HCT116 (cell line): ENCODE data around the gene EFCAB5. TPM values are rescaled to one million over a fixed set of nuclear protein-coding genes. Genes with fewer than 3 reads are reported as not detected.

Experiments
- ATAC-seq: fragments of 200-7000 bp; cut with Tn5 transposase; 2 replicates; pipeline ENCODE4 v1.9.1; 2020; ENCODE audit warnings: mild to moderate bottlenecking, moderate library complexity
- BruUV-seq: library from RNA; stranded (reverse); fragments of 400-500 nt; replicated peaks from 2 replicates; lab custom pipeline; 2021; lab: Mats Ljungman, UMichigan
- CTCF ChIA-PET: fragments of 300-600 bp; sonication (Branson Sonifier 250); formaldehyde crosslinking; loops from one replicate; lab custom pipeline; 2021; ENCODE audit warnings: antibody characterized with exemption; lab: Charles Lee
- POLR2A ChIA-PET: fragments of 300-600, 350-600 bp; sonication (Branson Sonifier 250); formaldehyde crosslinking; loops from one replicate; lab custom pipeline; 2021; ENCODE audit warnings: antibody characterized with exemption; lab: Charles Lee
- RAD21 ChIA-PET, 2 experiments: fragments of 300-600 bp; sonication (Branson Sonifier 250); formaldehyde crosslinking; loops; one replicate each; lab custom pipeline; 2023; ENCODE audit warnings: low total read pairs in 2 of 2; ENCODE audit not compliant: uncharacterized antibody in 2 of 2, unreplicated experiment in 2 of 2, low non-redundant PET in 1 of 2; lab: Charles Lee
- DNase-seq: peaks from one replicate; pipeline ENCODE4 v3.0.0-alpha.2; 2010; ENCODE audit warnings: low read depth, low spot score
- H2AFZ ChIP-seq: fragments of 200-600 bp; shearing (Covaris generic), sonication (generic); 2 replicates; pipeline ENCODE4 v1.6.1; 2017; ENCODE audit warnings: low read depth, mixed run types, mixed read lengths, antibody characterized with exemption, low read length; ENCODE audit not compliant: poor library complexity, severe bottlenecking
- H3K27ac ChIP-seq: 2 replicates; pipeline ENCODE4 v1.5.1; 2012; ENCODE audit warnings: low read depth, low read length
- H3K27me3 ChIP-seq: fragments of 200-600 bp; sonication (generic); 2 replicates; pipeline ENCODE4 v1.6.1; 2016; ENCODE audit warnings: mixed run types, low read length, mixed read lengths; ENCODE audit not compliant: insufficient read depth
- H3K36me3 ChIP-seq, 2 experiments: fragments of 200-500 bp in 1 of 2; fragments of 200-600 bp in 1 of 2; sonication (Bioruptor generic) in 1 of 2; sonication (generic) in 1 of 2; 2 replicates each; pipeline versions ENCODE4 v1.5.1 to v1.6.1; 2014 to 2016; ENCODE audit warnings: low read length in 2 of 2, inconsistent platforms in 1 of 2, mixed read lengths in 1 of 2, mixed run types in 1 of 2; ENCODE audit not compliant: insufficient read depth in 2 of 2, control insufficient read depth in 1 of 2
- H3K4me1 ChIP-seq, 2 experiments: fragments of 200-600 bp in 1 of 2; sonication (generic) in 1 of 2; 2 replicates each; pipeline versions ENCODE4 v1.5.1 to v1.6.1; 2012 to 2017; ENCODE audit warnings: low read length in 2 of 2, inconsistent platforms in 1 of 2, mild to moderate bottlenecking in 1 of 2, mixed read lengths in 1 of 2, mixed run types in 1 of 2, moderate library complexity in 1 of 2; ENCODE audit not compliant: insufficient read depth in 2 of 2, control insufficient read depth in 1 of 2
- H3K4me2 ChIP-seq: fragments of 200-600 bp; sonication (generic); 2 replicates; pipeline ENCODE4 v1.6.1; 2017; ENCODE audit warnings: mixed run types, low read length, mixed read lengths
- H3K4me3 ChIP-seq, 2 experiments: fragments of 200-600 bp in 1 of 2; sonication (generic) in 1 of 2; replicated peaks in 1 of 2; 2 replicates each; pipeline ENCODE4 v1.5.1; 2011 to 2016; ENCODE audit warnings: low read length in 2 of 2, control low read depth in 1 of 2, low read depth in 1 of 2, mild to moderate bottlenecking in 1 of 2, mixed read lengths in 1 of 2, mixed run types in 1 of 2
- H3K79me2 ChIP-seq: fragments of 200-600 bp; sonication (generic); 2 replicates; pipeline ENCODE4 v1.6.1; 2017; ENCODE audit warnings: mild to moderate bottlenecking, mixed run types, low read length, moderate library complexity, mixed read lengths; ENCODE audit not compliant: insufficient read depth
- H3K9ac ChIP-seq: fragments of 200-600 bp; sonication (generic); 2 replicates; pipeline ENCODE4 v1.6.1; 2016; ENCODE audit warnings: low read length, mixed read lengths
- H3K9me2 ChIP-seq: fragments of 200-600 bp; sonication (generic), shearing (Covaris generic); 2 replicates; pipeline ENCODE4 v1.6.1; 2017; ENCODE audit warnings: mixed run types, mild to moderate bottlenecking, moderate library complexity; ENCODE audit not compliant: insufficient read depth
- H3K9me3 ChIP-seq, 2 experiments: fragments of 200-500 bp in 1 of 2; fragments of 200-600 bp in 1 of 2; sonication (Bioruptor generic) in 1 of 2; sonication (generic) in 1 of 2; 2 replicates each; pipeline ENCODE4 v1.6.1; 2014 to 2017; ENCODE audit warnings: low read length in 2 of 2, mixed read lengths in 2 of 2, inconsistent platforms in 1 of 2, low read depth in 1 of 2, mild to moderate bottlenecking in 1 of 2, mixed run types in 1 of 2, moderate library complexity in 1 of 2; ENCODE audit not compliant: control insufficient read depth in 1 of 2, insufficient read depth in 1 of 2
- H4K20me1 ChIP-seq: fragments of 200-600 bp; sonication (generic), shearing (Covaris generic); 2 replicates; pipeline ENCODE4 v1.6.1; 2017; ENCODE audit warnings: mixed run types, mild to moderate bottlenecking, moderate library complexity; ENCODE audit not compliant: insufficient read depth
- CTCF ChIP-seq, 3 experiments: fragments of 200-600 bp in 1 of 3; sonication (generic) in 1 of 3; IDR thresholded peaks in 2 of 3; conservative IDR thresholded peaks in 1 of 3; 2 replicates each; pipeline ENCODE4 v1.5.1; 2012 to 2017; ENCODE audit warnings: low read depth in 2 of 3, low read length in 2 of 3, antibody characterized with exemption in 1 of 3, borderline replicate concordance in 1 of 3, control low read depth in 1 of 3, mild to moderate bottlenecking in 1 of 3, mixed read lengths in 1 of 3, mixed run types in 1 of 3, moderate library complexity in 1 of 3; ENCODE audit not compliant: insufficient read depth in 1 of 3
- ELF1 ChIP-seq: IDR thresholded peaks from 2 replicates; pipeline ENCODE4 v1.6.1; 2012; ENCODE audit warnings: low read depth, borderline replicate concordance
- EZH2 ChIP-seq: fragments of 200-600 bp; sonication (generic); IDR thresholded peaks from 2 replicates; pipeline ENCODE4 v1.6.1; 2017; ENCODE audit warnings: antibody characterized with exemption, mixed run types
- POLR2A ChIP-seq: IDR thresholded peaks from 2 replicates; pipeline ENCODE4 v1.7.0; 2011; ENCODE audit warnings: borderline replicate concordance; ENCODE audit not compliant: insufficient read depth, insufficient read length; ENCODE audit errors: extremely low read depth
- RAD21 ChIP-seq: IDR thresholded peaks from 2 replicates; pipeline ENCODE4 v1.6.1; 2012; ENCODE audit warnings: low read depth, mild to moderate bottlenecking
- ZFX ChIP-seq: fragments of 450-650 bp; IDR thresholded peaks from 2 replicates; pipeline ENCODE4 v1.6.1; 2017
- intact Hi-C: fragments of 100-400 bp; cut with micrococcal nuclease; formaldehyde crosslinking; loops from 2 replicates; pipeline ENCODE4 v1.10.0; 2022
- total RNA-seq: library from RNA; stranded (reverse); gene quantifications from one replicate; pipeline ENCODE4 v1.2.1, GENCODE V29; 2021; ENCODE audit not compliant: unreplicated experiment

EFCAB5 gene
- total RNA-seq, 1 experiment from 2014 or later: 0.17 TPM

- POLR2A ChIA-PET: no interaction called here
These were observed 38.8 kb downstream of the EFCAB5 start for GRCh38 chr17:29980261-29980660.

GRCh38 chr17:29982991-29983653 is 41.7 kb downstream of the EFCAB5 start:
- no peak overlapping the region for H3K4me3 ChIP-seq
- H2AFZ ChIP-seq: no peak overlapping the region
- no peaks in the 10 kb centered on the region for H3K36me3 ChIP-seq
- no peaks in the 10 kb centered on the region for H3K9me2 ChIP-seq
- no peaks in the 10 kb centered on the region for H3K4me1 ChIP-seq
- no peaks in the 10 kb centered on the region for H4K20me1 ChIP-seq
- ChIA-PET RAD21 (no interaction called here), CTCF (no interaction called here), POLR2A (no interaction called here)
- TF ChIP-seq POLR2A (no peak), ELF1 (no peak)
- H3K4me2 ChIP-seq: no peak overlapping the region
- no peaks in the 10 kb centered on the region for H3K79me2 ChIP-seq
- no peak overlapping the region for H3K27ac ChIP-seq
- peaks cover 0 to 3% of the 10 kb centered on the region in 2 experiments; a peak in 1 of 4 replicates for H3K9me3 ChIP-seq
- ATAC-seq: no peak
- intact Hi-C loops: no loop called here
- BruUV-seq: no TSS peak
- DNase-seq: no peak
- no peak overlapping the region for H3K9ac ChIP-seq
- H3K27me3 ChIP-seq: no peaks in the 10 kb centered on the region

More at GRCh38 chr17:29980261-29980660, 38.8 kb downstream of the EFCAB5 start:
- Histone ChIP-seq H3K9me2 (no peaks in the 10 kb centered on the region), H4K20me1 (no peaks in the 10 kb centered on the region), H3K27me3 (no peaks in the 10 kb centered on the region), H2AFZ (no peak overlapping the region), H3K4me1 (no peaks in the 10 kb centered on the region), H3K9ac (no peak overlapping the region), H3K36me3 (no peaks in the 10 kb centered on the region), H3K9me3 (no peaks in the 10 kb centered on the region; a peak in 1 of 4 replicates), H3K4me2 (no peak overlapping the region), H3K79me2 (no peaks in the 10 kb centered on the region), H3K4me3 (no peak overlapping the region), H3K27ac (no peak overlapping the region)
- ChIA-PET CTCF (no interaction called here), RAD21 (no interaction called here)
- ATAC-seq (no peak), DNase-seq (no peak)
- intact Hi-C loops: no loop called here
- no TSS peak for BruUV-seq
- TF ChIP-seq CTCF (IDR thresholded peaks at IDR 0.05 in 2 of 3, conservative IDR thresholded peaks at IDR 0.05 in 1 of 3; ENCODE audit: borderline replicate concordance in 1 of 3, insufficient read depth in 1 of 3, low read depth in 2 of 3, low read length in 2 of 3) (no peak), RAD21 (no peak), ZFX (no peak), EZH2 (no peak)
